Right lobe of liver (tissue), 6 donors: ENCODE measurements around the gene CARTPT. TPM values are rescaled to one million over a fixed set of nuclear protein-coding genes. Genes with fewer than 3 reads are reported as not detected.

Experiments used
- ATAC-seq, 4 donors: fragments of 200-7000 bp; cut with Tn5 transposase; one replicate each; pipeline ENCODE4 v1.9.1; 2020; ENCODE audit warnings: mild to moderate bottlenecking in 4 of 4, moderate library complexity in 4 of 4
- DNase-seq, 3 donors: peaks; one replicate each; pipeline ENCODE4 v3.0.0-alpha.2; 2020
- H3K27ac ChIP-seq, 3 donors: fragments of 200-600 bp; one replicate each; pipeline ENCODE4 v1.8.0; 2022
- H3K27me3 ChIP-seq, 2 donors: fragments of 200-600 bp; one replicate each; pipeline ENCODE4 v1.8.0; 2022
- H3K36me3 ChIP-seq, 4 donors: fragments of 200-600 bp; sonication (generic) in 1 of 4; one replicate each; pipeline versions ENCODE4 v1.5.1 to v1.8.0; 2017 to 2022; ENCODE audit warnings: control low read depth in 1 of 4
- H3K4me1 ChIP-seq, 4 donors: fragments of 200-600 bp; sonication (generic) in 1 of 4; one replicate each; pipeline versions ENCODE4 v1.5.1 to v1.8.0; 2017 to 2022; ENCODE audit warnings: control low read depth in 1 of 4
- H3K4me3 ChIP-seq, 3 donors: fragments of 200-600 bp; one replicate each; pipeline ENCODE4 v1.8.0; 2022
- H3K9me3 ChIP-seq, 4 donors: fragments of 200-600 bp; sonication (generic) in 1 of 4; one replicate each; pipeline versions ENCODE4 v1.5.1 to v1.8.0; 2017 to 2022; ENCODE audit warnings: control low read depth in 1 of 4
- CTCF ChIP-seq, 4 donors: fragments of 200-600 bp in 3 of 4; fragments of 450-650 bp in 1 of 4; IDR thresholded peaks; one replicate each; pipeline versions ENCODE4 v1.5.1 to v1.8.0; 2016 to 2022; ENCODE audit warnings: antibody characterized with exemption in 4 of 4, mild to moderate bottlenecking in 2 of 4
- POLR2A ChIP-seq: fragments of 450-650 bp; IDR thresholded peaks from one replicate; pipeline ENCODE4 v1.6.1; 2017; ENCODE audit warnings: antibody characterized with exemption, mild to moderate bottlenecking
- WGBS: methylation state at CpG from one replicate; pipeline ENCODE4 v1.1.6; 2018; ENCODE audit warnings: low coverage, low lambda C conversion rate; ENCODE audit not compliant: insufficient coverage; ENCODE audit errors: missing lambda C conversion rate; 5-methylcytosine and 5-hydroxymethylcytosine counted together
- intact Hi-C, 2 donors: fragments of 100-400 bp; cut with DNase I; formaldehyde crosslinking; loops; one replicate each; pipeline versions ENCODE4 v1.11.2 to v1.14.1; 2022
- total RNA-seq, 6 experiments: library from RNA; depleted of rRNA in 2 of 6; stranded (reverse); fragments of >200 nt in 2 of 6; fragmentation: NEBNext Ultra II Directional in 3 of 6; extraction: Animal tissue kit (Norgen Biotek cat#: 25700) in 3 of 6; gene quantifications; one replicate each; pipeline versions ENCODE4 v1.1.0 to v1.2.4, GENCODE V29; 2016 to 2023
- donor health status: DM: no; HTN: yes; CAD: no.
- donor health status: DM: no; HTN: no; CAD: no.
- donor health status: DM: no; HTN: no; CAD: no.
- donor health status: DM: no; HTN: yes; CAD: no.
- donor health status: DM: no; HTN: yes; CAD: no.

Gene CARTPT
- total RNA-seq, 6 experiments from 2014 or later = not detected

DNA sequence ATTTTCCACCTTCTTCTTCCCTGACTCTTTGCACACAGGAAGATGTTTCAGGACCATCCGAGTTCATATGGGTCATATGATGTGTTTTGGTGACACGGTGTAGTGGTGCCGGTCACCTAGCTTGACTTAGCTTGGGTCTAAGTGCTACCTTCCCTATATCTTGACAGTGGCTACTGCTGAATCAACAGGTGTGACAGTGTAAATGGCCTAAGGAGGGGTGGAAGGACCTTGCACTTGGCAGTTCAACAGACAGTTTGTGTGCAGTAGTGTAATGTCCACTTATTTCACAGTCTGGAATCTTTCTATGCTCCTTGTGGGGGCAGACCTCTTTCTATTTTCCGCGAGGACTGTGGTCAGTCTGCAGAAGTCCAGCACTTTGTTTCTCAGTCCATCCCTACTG is 43.8 kb downstream of the CARTPT start:
- Histone ChIP-seq H3K27ac (no peak overlapping the region), H3K4me1 (no peaks in the 10 kb centered on the region), H3K9me3 (no peaks in the 10 kb centered on the region), H3K27me3 (no peaks in the 10 kb centered on the region), H3K4me3 (no peak overlapping the region), H3K36me3 (no peaks in the 10 kb centered on the region)
- 65% methylated on average over 5 of the region's 5 CpGs for WGBS
- no peak for ATAC-seq
- no peak for DNase-seq
- intact Hi-C loops = no loop called here
- TF ChIP-seq POLR2A (no peak), CTCF (IDR thresholded peaks at IDR 0.05) (no peak)

DNA sequence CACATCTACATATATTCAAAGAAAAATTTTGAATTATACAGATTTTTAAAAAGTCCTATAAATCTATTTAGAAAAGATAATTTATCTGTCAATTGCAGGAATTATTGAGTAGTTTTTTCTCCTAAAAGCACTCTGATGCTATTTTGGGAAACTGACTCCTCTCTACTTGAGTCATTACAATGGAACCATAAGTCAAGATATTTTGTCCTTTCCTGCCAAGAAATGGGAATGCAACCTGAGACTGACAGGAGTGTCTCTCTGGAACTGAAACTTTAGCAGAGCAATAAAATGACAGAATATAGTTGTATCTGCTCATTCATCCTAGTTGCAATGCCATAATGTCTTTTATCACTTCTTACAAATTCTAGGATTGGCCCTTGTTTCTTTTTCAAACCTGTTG is 48.6 kb downstream of the CARTPT start:
- DNase-seq (no peak), ATAC-seq (no peak)
- no peaks in the 10 kb centered on the region for H3K4me1 ChIP-seq
- no peaks in the 10 kb centered on the region for H3K36me3 ChIP-seq
- TF ChIP-seq POLR2A (no peak), CTCF (IDR thresholded peaks at IDR 0.05) (no peak)
- no peak overlapping the region for H3K27ac ChIP-seq
- no peaks in the 10 kb centered on the region for H3K9me3 ChIP-seq
- no peaks in the 10 kb centered on the region for H3K27me3 ChIP-seq
- intact Hi-C loops = no loop called here
- H3K4me3 ChIP-seq = no peak overlapping the region

GRCh38 chr5:71769287-71769686 is 50.2 kb downstream of the CARTPT start:
- Histone ChIP-seq H3K36me3 (no peaks in the 10 kb centered on the region), H3K27ac (no peak overlapping the region), H3K4me3 (no peak overlapping the region), H3K4me1 (no peaks in the 10 kb centered on the region), H3K9me3 (no peaks in the 10 kb centered on the region), H3K27me3 (no peaks in the 10 kb centered on the region)
- TF ChIP-seq CTCF (IDR thresholded peaks at IDR 0.05) (no peak), POLR2A (no peak)
- ATAC-seq (no peak), DNase-seq (no peak)
- intact Hi-C loops = no loop called here

DNA sequence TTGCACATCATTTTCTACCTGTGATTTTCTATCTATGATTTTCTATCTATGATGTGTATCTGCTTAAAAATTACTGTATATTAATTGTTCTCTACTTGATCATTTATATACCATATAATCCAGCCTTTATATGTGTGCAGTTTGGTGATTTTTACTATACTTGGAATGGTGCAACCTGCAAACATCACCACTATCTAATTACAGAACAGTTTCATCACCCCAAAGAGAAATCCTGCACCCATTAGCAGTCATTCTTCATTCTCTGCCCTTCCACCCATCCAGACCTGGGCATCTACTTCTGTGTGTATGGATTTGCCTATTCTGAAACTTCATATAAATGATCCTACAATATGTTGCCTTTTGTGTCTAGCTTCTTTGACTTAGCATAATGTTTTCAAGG is 51.3 kb downstream of the CARTPT start:
- TF ChIP-seq CTCF (IDR thresholded peaks at IDR 0.05) (no peak), POLR2A (no peak)
- intact Hi-C loops = no loop called here

More for the DNA sequence above, 51.3 kb downstream of the CARTPT start:
- no peaks in the 10 kb centered on the region for H3K4me1 ChIP-seq
- no peaks in the 10 kb centered on the region for H3K36me3 ChIP-seq
- no peaks in the 10 kb centered on the region for H3K27me3 ChIP-seq
- no peak overlapping the region for H3K27ac ChIP-seq
- H3K9me3 ChIP-seq = no peaks in the 10 kb centered on the region
- no peak for ATAC-seq
- no peak overlapping the region for H3K4me3 ChIP-seq
- no peak for DNase-seq

Other genes starting within 250 kb of the CARTPT start
- gene MCCC2, start 131.9 kb upstream of the CARTPT start, total RNA-seq = 10 to 100 TPM; 70.4 to 92.7 (median 81.0) TPM